Fibroblast of lung (primary cell): ENCODE data around the gene CACNA1A.

Experiments
- EZH2 ChIP-seq: IDR thresholded peaks from 2 replicates; pipeline ENCODE4 v1.5.1; 2012; ENCODE audit warnings: low read length, control low read depth, mild to moderate bottlenecking; ENCODE audit errors: missing control alignments
- TF ChIP-seq, protein P1 (sequence below), 2 donors: IDR thresholded peaks in 1 of 2; conservative IDR thresholded peaks in 1 of 2; 1 replicate in 1 of 2; 2 replicates in 1 of 2; pipeline ENCODE4 v1.5.1; 2011 to 2012; ENCODE audit warnings: low read length in 2 of 2, control low read depth in 1 of 2, inconsistent platforms in 1 of 2, low read depth in 1 of 2, mild to moderate bottlenecking in 1 of 2

DNA sequence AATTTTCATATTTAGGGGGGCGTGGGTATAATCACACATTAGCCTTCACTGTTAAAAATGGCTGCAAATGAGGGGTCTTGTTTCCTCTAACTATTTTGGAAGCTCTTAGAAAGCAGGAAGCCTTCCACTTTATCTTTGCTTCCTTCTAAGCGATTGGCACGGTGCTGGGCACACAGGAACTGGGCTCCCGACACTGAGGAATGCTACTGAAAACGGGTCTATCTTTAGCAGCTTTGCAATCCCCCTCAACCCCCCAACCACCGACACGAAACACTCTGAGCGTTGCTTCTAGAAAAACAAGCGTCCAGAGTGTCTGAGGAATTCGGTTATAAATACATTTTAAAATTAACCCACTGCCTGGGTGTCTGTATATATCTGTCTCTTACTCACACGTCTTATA is 143.6 kb downstream of the CACNA1A start:
- TF ChIP-seq, protein P1, sequence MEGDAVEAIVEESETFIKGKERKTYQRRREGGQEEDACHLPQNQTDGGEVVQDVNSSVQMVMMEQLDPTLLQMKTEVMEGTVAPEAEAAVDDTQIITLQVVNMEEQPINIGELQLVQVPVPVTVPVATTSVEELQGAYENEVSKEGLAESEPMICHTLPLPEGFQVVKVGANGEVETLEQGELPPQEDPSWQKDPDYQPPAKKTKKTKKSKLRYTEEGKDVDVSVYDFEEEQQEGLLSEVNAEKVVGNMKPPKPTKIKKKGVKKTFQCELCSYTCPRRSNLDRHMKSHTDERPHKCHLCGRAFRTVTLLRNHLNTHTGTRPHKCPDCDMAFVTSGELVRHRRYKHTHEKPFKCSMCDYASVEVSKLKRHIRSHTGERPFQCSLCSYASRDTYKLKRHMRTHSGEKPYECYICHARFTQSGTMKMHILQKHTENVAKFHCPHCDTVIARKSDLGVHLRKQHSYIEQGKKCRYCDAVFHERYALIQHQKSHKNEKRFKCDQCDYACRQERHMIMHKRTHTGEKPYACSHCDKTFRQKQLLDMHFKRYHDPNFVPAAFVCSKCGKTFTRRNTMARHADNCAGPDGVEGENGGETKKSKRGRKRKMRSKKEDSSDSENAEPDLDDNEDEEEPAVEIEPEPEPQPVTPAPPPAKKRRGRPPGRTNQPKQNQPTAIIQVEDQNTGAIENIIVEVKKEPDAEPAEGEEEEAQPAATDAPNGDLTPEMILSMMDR (conservative IDR thresholded peaks at IDR 0.05 in 1 of 2, IDR thresholded peaks at IDR 0.05 in 1 of 2; ENCODE audit: low read depth in 1 of 2, low read length in 2 of 2) = no peak
- no peak for TF ChIP-seq EZH2
